GM19372 (cell line): ENCODE results near the gene ZNF484.
"Not testable (repeated sequence)": the region's sequence is repeated elsewhere in the genome, so short reads cannot be mapped to it uniquely, and the experiment has no call there.

Source experiments
- ATAC-seq: cut with Tn5 transposase; IDR thresholded peaks from one replicate; pipeline ENCODE4 v1.9.1; 2021; ENCODE audit warnings: mild to moderate bottlenecking, low read depth, moderate library complexity; ENCODE audit not compliant: unreplicated experiment

ZNF484 gene

DNA sequence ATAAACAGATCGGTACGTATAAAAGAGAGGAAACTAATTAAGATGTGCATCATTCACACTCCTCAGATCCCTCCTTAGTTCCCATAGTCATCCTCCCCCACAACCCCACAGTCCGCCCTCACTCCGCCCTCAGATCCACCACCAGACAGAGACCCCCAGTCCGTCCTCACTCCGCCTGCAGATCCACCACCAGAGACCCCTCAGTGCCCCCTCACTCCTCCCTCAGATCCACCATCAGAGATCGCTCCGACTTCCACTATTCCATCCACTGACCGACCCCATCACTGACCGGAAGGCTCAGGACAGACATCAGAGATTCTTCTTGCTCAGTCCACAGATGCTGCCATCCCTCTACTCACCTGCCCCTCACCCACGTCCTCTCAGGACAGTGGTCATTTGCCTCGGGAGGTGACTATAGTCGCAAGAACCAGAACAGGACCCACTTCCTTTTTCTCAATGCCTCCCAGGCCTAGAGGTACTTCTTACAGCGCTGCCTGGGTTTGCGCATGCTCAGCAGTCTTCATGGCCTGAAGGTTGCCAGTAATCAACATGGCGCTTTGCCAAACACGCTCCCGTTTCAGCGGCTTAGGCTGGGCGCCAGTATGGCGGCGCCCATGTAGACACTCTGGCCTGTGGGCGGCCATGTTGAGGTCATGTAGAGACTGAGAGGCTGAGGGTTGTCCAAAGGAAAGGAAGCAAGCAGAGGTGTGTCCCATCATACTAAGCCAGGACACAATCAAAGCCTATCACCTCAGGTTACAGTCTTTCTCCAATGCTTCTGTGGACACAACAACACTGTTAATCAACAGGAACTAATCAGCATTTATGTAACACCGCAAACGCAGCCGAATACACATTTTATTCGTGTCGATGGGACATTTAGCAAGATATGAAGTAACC lies at the start of gene ZNF484:
Gene ZNF484 (minus strand): TSS at position 508 of the 900 bp plus-strand sequence. CDS start 3,009 bp downstream, outside the sequence.
- peak; percentile 97 for ATAC-seq

DNA sequence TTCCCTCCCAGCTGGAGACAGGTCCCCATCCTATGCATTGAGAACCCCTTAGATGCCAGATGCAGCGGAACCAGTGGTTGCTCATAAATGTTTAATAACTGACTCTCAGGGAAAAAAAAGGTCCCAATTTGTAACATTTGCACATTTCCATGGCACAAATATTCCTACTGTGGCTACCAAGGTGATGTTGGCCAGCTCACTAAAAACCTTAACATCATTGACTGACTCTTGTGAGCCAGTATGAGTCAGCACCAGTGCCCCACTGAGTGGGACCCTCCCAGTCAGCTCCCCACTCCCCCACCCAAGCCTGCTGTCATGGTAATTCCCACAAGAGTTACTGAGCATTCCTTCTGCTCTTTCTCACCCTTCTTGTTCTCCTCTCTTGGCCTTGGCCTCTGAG lies 42.6 kb upstream of the ZNF484 start:
- no peak for ATAC-seq

DNA sequence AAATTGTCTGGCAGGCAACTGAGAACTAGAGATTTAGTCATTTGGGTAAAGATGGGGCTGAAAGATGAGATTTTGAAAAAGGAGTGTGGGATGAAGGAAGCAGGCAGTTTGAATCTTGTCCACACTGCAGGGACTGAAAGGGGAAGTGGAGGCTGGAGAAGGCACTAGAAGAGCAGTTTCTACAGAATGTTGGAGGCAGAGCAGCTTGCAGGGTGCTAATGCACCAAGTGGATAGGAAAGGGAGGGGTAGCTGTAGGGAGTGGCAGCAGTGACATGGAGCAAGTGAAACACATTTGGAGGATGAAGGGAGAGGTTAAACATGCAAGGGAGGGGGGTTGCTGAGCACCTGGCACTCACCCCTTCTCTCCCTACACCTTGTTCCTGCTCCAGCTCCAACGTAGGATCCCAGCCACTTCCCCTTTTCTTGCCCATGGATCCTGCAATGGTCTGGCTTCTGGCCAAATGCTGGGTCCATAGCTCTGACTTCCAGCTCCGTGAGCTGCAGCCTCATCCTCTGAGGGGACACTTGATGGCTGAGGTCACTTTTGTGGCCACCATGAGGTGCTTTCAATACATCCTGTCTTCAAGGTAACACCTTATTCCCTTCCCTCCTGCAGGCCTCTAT lies 39.5 kb upstream of the ZNF484 start:
- no peak for ATAC-seq

DNA sequence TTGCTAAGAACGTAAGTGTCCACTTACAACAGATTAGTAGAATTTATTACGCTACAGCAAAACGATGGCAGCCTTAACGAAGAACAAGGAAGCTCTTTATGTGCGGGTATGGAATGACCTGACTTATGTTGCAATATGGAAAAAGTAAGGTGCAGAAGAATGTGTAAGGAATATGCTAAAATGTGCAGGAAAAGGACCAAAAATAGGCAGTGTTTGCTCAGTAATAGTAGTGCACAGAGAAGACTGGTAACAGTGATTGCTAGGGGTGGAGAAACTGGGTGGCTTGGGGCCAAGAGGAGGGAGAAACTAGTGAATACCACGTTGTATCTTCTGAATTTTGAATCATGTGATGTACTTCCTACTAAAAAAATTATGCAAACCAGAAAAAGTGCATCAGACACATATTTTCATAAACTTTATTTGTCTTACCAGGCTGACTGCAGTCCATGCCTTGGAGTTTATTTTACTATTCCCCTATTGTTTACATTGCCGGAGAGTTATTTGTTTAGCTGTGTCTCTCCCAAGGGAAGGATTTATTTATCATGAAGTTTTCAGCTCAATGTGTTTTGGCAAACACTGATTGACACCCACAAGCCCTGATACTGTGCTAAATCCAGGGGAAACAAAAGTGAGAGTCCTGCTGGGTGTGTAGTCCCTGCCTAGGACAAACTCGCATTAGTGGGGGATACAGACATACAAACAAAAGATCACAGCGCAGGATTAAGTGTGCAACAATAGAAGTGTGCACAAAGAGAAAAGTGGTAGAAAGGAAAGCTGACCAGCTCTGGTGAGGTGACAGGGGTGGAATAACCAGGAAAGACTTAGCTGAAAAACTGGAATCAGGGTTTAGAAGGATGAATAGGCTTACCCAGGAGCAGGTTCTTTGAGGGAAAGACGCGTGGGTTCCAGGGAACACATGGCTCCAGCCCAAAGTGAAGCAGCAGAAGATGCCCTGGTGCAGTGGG lies 34.0 kb upstream of the ZNF484 start:
- no peak for ATAC-seq

DNA sequence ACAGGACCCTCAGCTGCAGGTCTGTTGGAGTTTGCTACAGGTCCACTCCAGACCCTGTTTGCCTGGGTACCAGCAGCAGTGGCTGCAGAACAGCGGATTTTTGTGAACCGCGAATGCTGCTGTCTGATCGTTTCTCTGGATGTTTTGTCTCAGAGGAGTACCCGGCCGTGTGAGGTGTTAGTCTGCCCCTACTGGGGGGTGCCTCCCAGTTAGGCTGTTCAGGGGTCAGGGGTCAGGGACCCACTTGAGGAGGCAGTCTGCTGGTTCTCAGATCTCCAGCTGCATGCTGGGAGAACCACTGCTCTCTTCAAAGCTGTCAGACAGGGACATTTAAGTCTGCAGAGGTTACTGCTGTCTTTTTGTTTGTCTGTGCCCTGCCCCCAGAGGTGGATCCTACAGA lies 27.3 kb upstream of the ZNF484 start:
- not testable (repeated sequence) for ATAC-seq

DNA sequence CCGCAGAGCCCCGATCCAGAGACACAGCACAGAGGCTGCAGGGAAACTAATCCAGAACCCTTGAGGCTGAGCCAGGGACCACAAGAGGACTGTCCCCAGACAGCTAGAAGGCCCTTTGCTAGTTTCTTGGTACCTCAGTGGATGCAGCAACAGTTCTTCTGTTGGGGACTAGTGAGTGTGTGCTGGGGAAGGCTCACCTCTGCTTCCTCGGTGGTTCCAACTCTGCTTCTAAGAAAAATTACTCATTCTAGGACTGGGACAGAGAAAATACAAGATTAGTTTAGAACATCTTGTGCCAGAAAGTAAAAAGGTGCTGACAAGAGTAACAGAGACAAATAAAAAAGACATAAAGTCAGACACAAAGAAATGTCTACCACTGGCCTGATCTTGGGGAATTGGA lies 19.5 kb upstream of the ZNF484 start:
- ATAC-seq, result no peak

DNA sequence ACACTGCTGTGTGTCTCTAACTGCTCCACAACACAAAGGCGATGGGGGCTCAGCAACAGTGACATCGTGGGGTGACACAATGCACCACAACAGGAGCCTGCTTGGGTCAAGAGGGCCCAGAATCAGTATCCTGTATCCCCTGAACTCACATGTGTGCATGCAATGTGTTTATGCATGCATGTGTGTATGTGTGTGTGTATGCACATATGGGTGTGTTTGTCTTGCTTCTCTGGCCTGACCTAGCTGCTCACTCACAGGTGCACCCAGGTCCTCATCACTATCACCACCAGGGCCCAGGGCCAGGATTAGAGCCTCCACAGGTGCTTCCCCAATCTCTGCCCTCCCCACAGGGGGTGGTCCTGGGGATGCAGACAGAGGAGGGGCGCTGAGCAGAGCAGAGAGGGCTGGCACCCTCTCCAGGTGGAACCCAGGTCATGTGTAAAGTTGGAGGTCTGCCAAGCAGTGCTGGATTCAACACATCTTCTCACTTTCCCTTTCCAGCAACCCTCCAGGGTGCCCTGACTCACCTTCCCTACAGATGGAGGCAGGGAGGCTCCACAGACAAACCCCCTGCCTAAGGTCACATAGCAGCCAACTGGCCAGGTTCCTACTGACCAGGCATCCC lies 18.1 kb upstream of the ZNF484 start:
- ATAC-seq, result no peak

DNA sequence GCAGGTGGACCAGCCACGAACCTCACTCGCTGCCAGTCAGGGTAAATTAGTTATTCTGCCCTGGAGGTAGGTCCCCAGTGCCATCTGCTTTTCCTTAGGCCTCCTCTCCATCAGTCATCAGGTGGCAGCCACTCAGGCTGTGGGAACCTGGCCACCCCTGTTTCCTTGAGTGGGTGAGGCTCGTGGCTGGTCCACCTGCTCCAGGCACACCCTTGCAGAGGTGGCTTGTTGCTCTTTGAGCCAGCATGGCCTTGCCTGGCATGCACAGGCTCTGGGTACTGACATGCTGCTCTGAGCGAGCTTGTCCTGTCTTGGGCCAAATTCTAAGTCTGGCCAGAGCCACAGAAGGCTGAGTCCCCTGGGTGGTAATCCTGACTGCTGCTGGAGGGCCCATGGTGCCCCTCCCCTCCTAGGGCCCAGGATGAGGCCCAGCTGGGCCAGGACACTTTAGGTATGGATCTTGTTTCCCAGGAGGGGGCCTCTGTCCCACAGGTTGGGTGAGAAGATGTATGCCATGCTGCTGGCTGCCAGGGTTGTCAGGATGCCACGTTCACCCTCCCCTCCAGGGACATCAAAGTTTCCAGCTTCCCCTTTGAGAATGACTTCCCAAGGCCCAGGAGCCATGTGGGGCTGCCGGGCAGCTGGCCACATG lies 17.0 kb upstream of the ZNF484 start:
- ATAC-seq, result no peak

DNA sequence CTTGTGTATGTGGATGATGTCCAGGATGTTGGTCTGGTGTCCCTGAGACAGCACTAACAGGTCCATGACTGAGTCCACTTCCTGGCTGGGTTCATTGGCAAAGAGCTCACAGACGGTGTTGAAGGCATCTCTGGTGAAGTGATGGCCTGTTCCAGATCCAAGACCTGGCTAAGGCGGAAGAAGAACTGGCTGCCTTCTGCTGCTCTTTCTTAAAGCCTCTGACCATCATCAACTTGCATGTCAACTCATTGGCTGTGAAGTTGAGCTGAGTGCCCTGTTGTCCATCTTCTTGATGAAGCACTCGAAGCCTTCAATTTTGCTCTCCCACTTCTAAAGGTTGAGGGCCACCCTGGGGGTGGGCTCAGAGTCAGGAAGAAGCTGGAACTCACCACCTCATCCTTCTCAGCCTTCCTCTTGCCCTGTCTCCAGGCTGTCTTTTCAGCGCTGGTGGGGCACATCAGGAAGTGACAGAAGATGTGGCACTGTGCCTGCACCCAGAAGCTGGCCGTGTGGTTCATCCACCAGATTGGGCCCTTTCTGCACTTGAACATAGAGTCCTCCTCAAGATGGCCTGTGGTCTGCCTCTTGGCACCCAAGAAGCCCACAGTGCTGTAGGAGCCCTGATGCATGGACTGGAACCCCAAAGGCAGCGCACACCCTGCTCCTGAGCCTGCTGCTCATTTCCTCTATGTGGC lies 16.2 kb upstream of the ZNF484 start:
- ATAC-seq, result not testable (repeated sequence)

DNA sequence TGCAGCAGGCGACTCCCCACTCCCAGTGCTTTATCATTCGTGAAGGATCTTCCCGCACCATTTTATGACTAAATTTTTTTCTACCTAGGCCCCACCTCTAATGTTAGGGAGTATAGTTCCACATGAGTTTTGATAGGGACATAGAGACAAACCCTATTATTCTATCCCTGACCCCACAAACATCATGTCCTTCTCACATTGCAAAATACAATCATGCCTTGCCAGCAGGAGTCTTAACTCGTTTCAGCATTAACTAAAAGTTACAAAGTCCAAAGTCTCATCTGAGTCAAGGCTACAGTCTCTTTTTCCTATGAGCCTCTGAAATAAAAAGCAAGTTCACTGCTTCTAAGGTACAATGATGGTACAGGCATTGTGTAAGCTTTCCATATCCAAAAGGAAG lies 14.4 kb upstream of the ZNF484 start:
- not testable (repeated sequence) for ATAC-seq

DNA sequence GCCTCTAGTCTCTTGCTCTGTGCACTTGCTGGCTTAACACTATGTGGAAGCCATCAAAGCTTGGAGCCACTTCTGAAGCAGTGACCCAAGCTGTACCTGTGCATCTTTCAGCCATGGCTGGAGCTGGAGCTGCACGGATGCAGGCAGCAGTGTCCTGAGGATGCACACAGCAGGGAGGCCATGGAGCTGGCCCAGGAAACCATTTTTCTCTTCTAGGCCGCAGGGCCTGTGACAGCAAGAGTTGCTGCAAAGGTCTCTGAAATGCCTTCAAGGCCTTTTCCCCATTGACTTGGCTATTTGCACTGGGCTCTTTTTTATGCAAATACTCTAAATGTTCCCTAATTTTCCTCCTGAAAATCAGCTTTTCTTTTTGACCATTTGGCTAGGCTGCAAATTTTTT lies 12.9 kb upstream of the ZNF484 start:
- ATAC-seq, result no peak

DNA sequence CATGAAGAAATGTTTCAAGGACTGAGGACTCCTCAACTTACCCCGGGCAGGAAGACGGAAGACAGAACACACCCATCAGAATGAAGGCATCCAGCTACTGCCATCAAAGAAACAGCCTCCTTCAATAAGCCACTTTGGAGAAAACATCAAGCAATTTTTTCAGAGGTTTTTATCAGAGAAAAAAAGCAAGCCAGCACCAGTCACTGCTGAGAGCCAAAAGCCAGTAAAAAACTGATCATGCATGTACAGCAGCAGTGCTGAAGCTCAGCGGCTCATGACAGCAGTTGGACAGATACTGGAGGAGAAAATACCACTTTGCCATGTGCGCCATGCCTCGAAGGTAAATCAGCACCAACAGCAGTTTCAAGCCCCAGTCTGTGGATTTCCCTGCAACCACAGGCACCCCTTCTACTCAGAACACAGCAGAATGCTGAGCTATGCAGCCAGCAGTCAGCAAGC lies 10.1 kb upstream of the ZNF484 start:
- no peak for ATAC-seq

DNA sequence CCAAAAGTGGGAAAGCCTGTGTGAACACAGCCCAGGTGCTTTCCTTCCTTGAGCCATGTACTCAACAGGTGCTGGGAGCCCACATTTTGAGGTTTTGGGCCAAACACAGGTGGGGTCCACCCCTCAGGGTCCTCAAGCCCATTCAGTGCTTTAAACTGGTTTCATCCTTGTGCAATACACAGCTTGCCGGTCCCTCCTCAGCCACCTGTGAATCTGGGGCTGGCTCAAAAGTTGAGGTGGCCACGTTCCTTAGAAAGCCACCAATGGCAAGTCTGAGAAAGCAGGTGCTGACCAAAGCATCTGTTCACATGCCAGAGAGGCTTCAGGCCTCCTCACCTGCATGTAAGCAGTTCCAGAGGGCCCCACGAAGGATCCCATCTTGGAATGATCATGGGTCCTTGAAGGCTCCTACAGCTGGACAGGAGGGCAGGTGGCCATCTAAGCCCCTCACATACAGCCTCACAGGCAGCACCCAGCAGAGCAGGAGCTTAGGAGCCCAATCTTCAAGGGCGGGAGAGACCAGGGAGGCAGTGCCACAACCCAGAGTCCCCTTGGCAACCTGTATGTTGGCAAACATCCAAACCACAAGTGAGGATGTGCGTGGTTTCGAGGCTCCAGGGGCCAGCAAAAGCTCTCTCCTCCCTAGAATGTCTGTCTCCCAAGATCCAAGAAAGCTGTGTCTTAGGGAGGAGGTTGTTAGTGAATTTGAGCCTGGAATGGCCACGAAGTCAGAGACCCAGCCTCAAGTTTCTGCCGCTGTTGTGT lies 9.2 kb upstream of the ZNF484 start:
- not testable (repeated sequence) for ATAC-seq

DNA sequence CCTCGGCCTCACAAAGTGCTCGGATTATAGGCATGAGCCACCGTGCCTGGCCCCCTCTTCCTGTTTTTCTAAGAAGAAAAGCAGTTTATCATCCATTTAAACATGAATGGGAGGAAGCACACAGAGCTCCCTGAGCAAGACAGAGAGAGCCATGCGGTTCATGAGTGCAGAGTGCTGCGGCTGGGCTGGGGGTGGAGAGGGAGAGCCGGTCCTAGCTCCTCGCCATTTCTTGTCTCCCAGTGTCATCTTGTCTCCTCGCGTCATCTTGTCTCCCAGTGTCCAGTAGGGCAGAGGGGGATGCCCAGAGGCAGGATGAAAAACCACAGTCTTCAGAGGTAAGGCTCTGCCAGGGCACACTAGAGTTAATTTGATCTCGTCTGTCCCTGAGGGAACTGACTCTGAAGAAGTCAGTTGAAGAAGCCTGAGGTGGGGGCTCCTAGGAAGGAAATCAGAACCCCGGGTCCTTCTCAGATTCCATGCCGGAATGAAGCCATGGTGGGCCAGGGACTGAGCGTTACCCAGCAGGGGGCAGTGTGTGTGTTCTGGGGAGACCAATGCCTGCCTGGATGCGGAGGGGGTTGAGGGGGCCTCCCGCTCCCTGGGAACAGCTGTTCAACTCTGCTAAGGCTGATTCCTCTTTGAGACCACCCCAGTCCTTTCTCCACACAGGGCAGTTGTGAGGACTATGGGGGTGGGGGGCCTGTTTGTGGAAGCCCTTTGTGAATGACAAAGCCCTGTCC lies 6.0 kb upstream of the ZNF484 start:
- ATAC-seq, result not testable (repeated sequence)

DNA sequence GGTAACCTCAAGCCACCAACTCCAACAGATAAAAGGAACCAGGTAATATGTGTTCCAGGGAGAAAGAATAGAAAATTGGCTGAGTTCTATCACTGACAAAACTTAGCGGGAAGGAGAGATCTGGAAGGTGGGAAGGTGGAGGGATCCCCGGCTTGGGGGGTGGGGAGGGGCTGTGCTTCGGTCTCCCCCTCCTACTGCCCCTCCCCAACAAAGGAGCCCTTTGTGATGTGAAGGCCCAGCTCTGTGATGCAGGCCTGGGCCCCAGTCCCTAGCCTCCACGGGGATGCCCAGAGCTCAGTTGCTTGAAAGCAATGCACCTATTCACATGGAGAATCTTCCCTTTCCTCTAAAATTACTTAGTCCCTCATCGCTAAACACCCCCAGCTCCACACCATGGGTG lies 4.4 kb upstream of the ZNF484 start:
- no peak for ATAC-seq

DNA sequence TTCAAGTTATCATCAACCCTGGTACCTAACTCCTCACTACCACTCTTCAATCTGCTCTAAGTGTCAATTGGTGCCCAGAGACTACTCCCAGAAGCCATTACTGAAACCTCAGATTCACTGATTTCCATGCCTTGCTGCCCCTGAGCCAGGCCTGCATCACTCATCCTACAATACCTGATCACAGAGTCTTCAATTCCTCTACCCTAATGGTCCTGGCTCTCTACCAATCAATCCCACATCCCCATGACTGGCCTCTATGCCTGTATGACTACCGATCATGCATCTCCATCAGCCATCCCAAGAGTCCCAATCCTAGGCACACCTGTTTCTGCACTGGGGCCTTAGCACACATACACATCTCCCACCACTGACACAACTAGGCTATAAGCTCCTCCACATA lies 2.5 kb downstream of the ZNF484 start:
- no peak for ATAC-seq

DNA sequence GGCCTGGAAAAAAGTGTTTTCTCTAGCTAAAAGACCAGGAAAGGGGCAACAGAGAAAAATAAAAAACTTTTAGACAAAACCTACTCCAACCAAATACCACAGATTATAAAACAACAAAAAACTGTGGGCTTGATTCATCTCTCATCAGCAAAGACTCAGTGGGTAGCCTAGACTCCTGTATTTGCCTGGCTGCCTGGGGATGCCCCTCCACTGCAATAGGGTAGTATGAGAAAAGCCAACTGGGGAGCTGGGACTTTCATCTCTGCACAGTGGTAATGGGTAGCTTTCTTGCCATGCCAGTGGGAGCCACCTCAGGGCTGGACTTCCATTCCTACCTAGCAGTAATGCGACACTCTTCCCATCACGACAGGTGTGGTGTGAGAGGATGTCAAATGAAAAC lies 7.5 kb downstream of the ZNF484 start:
- ATAC-seq, result no peak

DNA sequence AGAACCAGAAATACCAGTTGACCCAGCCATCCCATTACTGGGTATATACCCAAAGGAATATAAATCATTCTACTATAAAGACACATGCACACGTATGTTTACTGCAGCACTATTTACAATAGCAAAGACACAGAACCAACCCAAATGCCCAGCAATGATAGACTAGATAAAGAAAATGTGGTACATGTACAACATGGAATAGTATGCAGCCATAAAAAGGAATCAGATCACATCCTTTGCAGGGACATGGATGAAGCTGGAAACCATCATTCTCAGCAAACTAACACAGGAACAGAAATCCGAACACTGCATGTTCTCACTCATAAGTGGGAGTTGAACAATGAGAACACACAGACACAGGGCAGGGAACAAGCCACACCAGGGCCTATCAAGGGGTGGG lies 11.2 kb downstream of the ZNF484 start:
- ATAC-seq, result not testable (repeated sequence)
